ENCODE data around the gene TPT1.

The TPT1 gene

GRCh38 chr13:45368005-45368404, 27.0 kb upstream of the TPT1 start:
- no peak overlapping the region for H4K8ac ChIP-seq (ENCODE audit: low read length)
- no peak overlapping the region for H2BK120ac ChIP-seq (ENCODE audit: low read depth, low read length)
- no peak overlapping the region for H3K4me2 ChIP-seq (ENCODE audit: low read length, poor library complexity, severe bottlenecking)
- H2AK5ac ChIP-seq (ENCODE audit: low read length, severe bottlenecking): no peak overlapping the region
- H3K4me3 ChIP-seq (ENCODE audit: insufficient read depth in 1 of 2, low read depth in 1 of 2, low read length in 2 of 2): no peak overlapping the region
- H3K27ac ChIP-seq (ENCODE audit: low read length, poor library complexity, severe bottlenecking): no peak overlapping the region
- H2AFZ ChIP-seq (ENCODE audit: low read depth, low read length): no peak overlapping the region
- H2BK15ac ChIP-seq (ENCODE audit: low read depth, poor library complexity, severe bottlenecking): no peak overlapping the region
- no peak overlapping the region for H3K18ac ChIP-seq (ENCODE audit: low read depth in 1 of 2, low read length in 2 of 2)
- no peak overlapping the region for H2BK12ac ChIP-seq (ENCODE audit: low read length in 2 of 2)
- no peaks in the 10 kb centered on the region for H3K27me3 ChIP-seq (ENCODE audit: control insufficient read depth in 1 of 2, insufficient read depth in 1 of 2, low read length in 2 of 2)
- DNase-seq: no peak
- no peak overlapping the region for H3K4ac ChIP-seq (ENCODE audit: low read depth in 1 of 2, low read length in 2 of 2)
- H3K14ac ChIP-seq (ENCODE audit: low read length in 2 of 2): no peak overlapping the region
- H3K36me3 ChIP-seq (ENCODE audit: control insufficient read depth in 1 of 2, insufficient read depth in 2 of 2, low read depth in 1 of 2, low read length in 2 of 2): peaks cover 4 to 13% of the 10 kb centered on the region in 2 experiments
- peaks cover 10% of the 10 kb centered on the region for H3K4me1 ChIP-seq (ENCODE audit: control insufficient read depth, insufficient read depth, low read depth, low read length)
- peaks cover 2% of the 10 kb centered on the region for H3K79me1 ChIP-seq (replicated peaks; ENCODE audit: low read length, poor library complexity, severe bottlenecking)
- no peak overlapping the region for H4K91ac ChIP-seq (ENCODE audit: low read length)
- H2BK5ac ChIP-seq (ENCODE audit: low read depth, low read length, poor library complexity, severe bottlenecking): no peak overlapping the region
- 94% methylated on average over 4 of the region's 4 CpGs for WGBS
- no peaks in the 10 kb centered on the region for H3K9me3 ChIP-seq (ENCODE audit: control insufficient read depth, low read length)
- no peak overlapping the region for H3K9ac ChIP-seq (ENCODE audit: low read length)
- H3K23ac ChIP-seq (ENCODE audit: low read length in 2 of 2): no peak overlapping the region

GRCh38 chr13:45367358-45367757, 26.4 kb upstream of the TPT1 start:
- no peak overlapping the region for H3K23ac ChIP-seq (ENCODE audit: low read length in 2 of 2)
- no peak overlapping the region for H2AFZ ChIP-seq (ENCODE audit: low read depth, low read length)
- no peak overlapping the region for H3K14ac ChIP-seq (ENCODE audit: low read length in 2 of 2)
- peaks cover 8% of the 10 kb centered on the region for H3K79me1 ChIP-seq (replicated peaks; ENCODE audit: low read length, poor library complexity, severe bottlenecking)
- no peak overlapping the region for H2BK15ac ChIP-seq (ENCODE audit: low read depth, poor library complexity, severe bottlenecking)
- no peak overlapping the region for H2BK12ac ChIP-seq (ENCODE audit: low read length in 2 of 2)
- no peaks in the 10 kb centered on the region for H3K27me3 ChIP-seq (ENCODE audit: control insufficient read depth in 1 of 2, insufficient read depth in 1 of 2, low read length in 2 of 2)
- no peak overlapping the region for H2AK5ac ChIP-seq (ENCODE audit: low read length, severe bottlenecking)
- H4K8ac ChIP-seq (ENCODE audit: low read length): no peak overlapping the region
- no peak overlapping the region for H3K27ac ChIP-seq (ENCODE audit: low read length, poor library complexity, severe bottlenecking)
- no peak overlapping the region for H2BK5ac ChIP-seq (ENCODE audit: low read depth, low read length, poor library complexity, severe bottlenecking)
- peak; percentile 74 for DNase-seq
- no peaks in the 10 kb centered on the region for H3K9me3 ChIP-seq (ENCODE audit: control insufficient read depth, low read length)
- no peak overlapping the region for H3K4ac ChIP-seq (ENCODE audit: low read depth in 1 of 2, low read length in 2 of 2)
- H3K4me2 ChIP-seq (ENCODE audit: low read length, poor library complexity, severe bottlenecking): no peak overlapping the region
- H3K18ac ChIP-seq (ENCODE audit: low read depth in 1 of 2, low read length in 2 of 2): no peak overlapping the region
- peaks cover 10 to 18% of the 10 kb centered on the region in 2 experiments for H3K36me3 ChIP-seq (ENCODE audit: control insufficient read depth in 1 of 2, insufficient read depth in 2 of 2, low read depth in 1 of 2, low read length in 2 of 2)
- WGBS: 49% methylated on average over 2 of the region's 2 CpGs
- no peak overlapping the region for H4K91ac ChIP-seq (ENCODE audit: low read length)
- H2BK120ac ChIP-seq (ENCODE audit: low read depth, low read length): no peak overlapping the region
- no peak overlapping the region for H3K4me3 ChIP-seq (ENCODE audit: insufficient read depth in 1 of 2, low read depth in 1 of 2, low read length in 2 of 2)
- H3K9ac ChIP-seq (ENCODE audit: low read length): no peak overlapping the region
- H3K4me1 ChIP-seq (ENCODE audit: control insufficient read depth, insufficient read depth, low read depth, low read length): peaks cover 10% of the 10 kb centered on the region

GRCh38 chr13:45365558-45365885, 24.5 kb upstream of the TPT1 start:
- DNase-seq: no peak
- no peak overlapping the region for H3K14ac ChIP-seq (ENCODE audit: low read length in 2 of 2)
- no peak overlapping the region for H3K4ac ChIP-seq (ENCODE audit: low read depth in 1 of 2, low read length in 2 of 2)
- no peak overlapping the region for H3K27ac ChIP-seq (ENCODE audit: low read length, poor library complexity, severe bottlenecking)
- no peak overlapping the region for H2BK5ac ChIP-seq (ENCODE audit: low read depth, low read length, poor library complexity, severe bottlenecking)
- no peak overlapping the region for H2BK12ac ChIP-seq (ENCODE audit: low read length in 2 of 2)
- H2AFZ ChIP-seq (ENCODE audit: low read depth, low read length): no peak overlapping the region
- H3K4me3 ChIP-seq (ENCODE audit: insufficient read depth in 1 of 2, low read depth in 1 of 2, low read length in 2 of 2): no peak overlapping the region
- H3K4me2 ChIP-seq (ENCODE audit: low read length, poor library complexity, severe bottlenecking): no peak overlapping the region
- H3K9ac ChIP-seq (ENCODE audit: low read length): no peak overlapping the region
- H3K18ac ChIP-seq (ENCODE audit: low read depth in 1 of 2, low read length in 2 of 2): no peak overlapping the region
- peaks cover 18 to 23% of the 10 kb centered on the region in 2 experiments for H3K36me3 ChIP-seq (ENCODE audit: control insufficient read depth in 1 of 2, insufficient read depth in 2 of 2, low read depth in 1 of 2, low read length in 2 of 2)
- no peak overlapping the region for H4K8ac ChIP-seq (ENCODE audit: low read length)
- no peak overlapping the region for H3K23ac ChIP-seq (ENCODE audit: low read length in 2 of 2)
- no peak overlapping the region for H4K91ac ChIP-seq (ENCODE audit: low read length)
- peaks cover 2% of the 10 kb centered on the region for H3K4me1 ChIP-seq (ENCODE audit: control insufficient read depth, insufficient read depth, low read depth, low read length)
- H2AK5ac ChIP-seq (ENCODE audit: low read length, severe bottlenecking): no peak overlapping the region
- no peaks in the 10 kb centered on the region for H3K9me3 ChIP-seq (ENCODE audit: control insufficient read depth, low read length)
- WGBS: 96% methylated on average over 4 of the region's 4 CpGs
- H2BK120ac ChIP-seq (ENCODE audit: low read depth, low read length): no peak overlapping the region
- peaks cover 9% of the 10 kb centered on the region for H3K79me1 ChIP-seq (replicated peaks; ENCODE audit: low read length, poor library complexity, severe bottlenecking)
- no peaks in the 10 kb centered on the region for H3K27me3 ChIP-seq (ENCODE audit: control insufficient read depth in 1 of 2, insufficient read depth in 1 of 2, low read length in 2 of 2)
- no peak overlapping the region for H2BK15ac ChIP-seq (ENCODE audit: low read depth, poor library complexity, severe bottlenecking)

- Histone ChIP-seq H3K27ac (ENCODE audit: low read length, poor library complexity, severe bottlenecking) (no peak overlapping the region), H3K4ac (ENCODE audit: low read depth in 1 of 2, low read length in 2 of 2) (no peak overlapping the region), H3K4me3 (ENCODE audit: insufficient read depth in 1 of 2, low read depth in 1 of 2, low read length in 2 of 2) (no peak overlapping the region), H2AFZ (ENCODE audit: low read depth, low read length) (no peak overlapping the region), H3K79me1 (replicated peaks; ENCODE audit: low read length, poor library complexity, severe bottlenecking) (peaks cover 9% of the 10 kb centered on the region), H3K4me2 (ENCODE audit: low read length, poor library complexity, severe bottlenecking) (no peak overlapping the region), H3K14ac (ENCODE audit: low read length in 2 of 2) (no peak overlapping the region), H3K18ac (ENCODE audit: low read depth in 1 of 2, low read length in 2 of 2) (no peak overlapping the region), H3K9me3 (ENCODE audit: control insufficient read depth, low read length) (no peaks in the 10 kb centered on the region), H2AK5ac (ENCODE audit: low read length, severe bottlenecking) (no peak overlapping the region), H3K36me3 (ENCODE audit: control insufficient read depth in 1 of 2, insufficient read depth in 2 of 2, low read depth in 1 of 2, low read length in 2 of 2) (peaks cover 20 to 26% of the 10 kb centered on the region in 2 experiments), H3K4me1 (ENCODE audit: control insufficient read depth, insufficient read depth, low read depth, low read length) (peaks cover 2% of the 10 kb centered on the region), H3K23ac (ENCODE audit: low read length in 2 of 2) (no peak overlapping the region), H4K8ac (ENCODE audit: low read length) (no peak overlapping the region), H2BK15ac (ENCODE audit: low read depth, poor library complexity, severe bottlenecking) (no peak overlapping the region), H4K91ac (ENCODE audit: low read length) (no peak overlapping the region), H2BK5ac (ENCODE audit: low read depth, low read length, poor library complexity, severe bottlenecking) (no peak overlapping the region), H3K27me3 (ENCODE audit: control insufficient read depth in 1 of 2, insufficient read depth in 1 of 2, low read length in 2 of 2) (no peaks in the 10 kb centered on the region), H3K9ac (ENCODE audit: low read length) (no peak overlapping the region), H2BK120ac (ENCODE audit: low read depth, low read length) (no peak overlapping the region), H2BK12ac (ENCODE audit: low read length in 2 of 2) (no peak overlapping the region)
- no peak for DNase-seq
- 94% methylated on average over 9 of the region's 10 CpGs for WGBS
These were observed 24.0 kb upstream of the TPT1 start for GRCh38 chr13:45364876-45365557.
